BLaER1 (cell line): ENCODE data around the gene CMTM1.
"Not testable (repeated sequence)": the region's sequence is repeated elsewhere in the genome, so short reads cannot be mapped to it uniquely, and the experiment has no call there.

ENCODE experiments used
- H3K27ac ChIP-seq: shearing (Covaris generic); formaldehyde crosslinking; 2 replicates; pipeline ENCODE4 v1.8.1; 2022
- H3K27me3 ChIP-seq: shearing (Covaris generic); formaldehyde crosslinking; 2 replicates; pipeline ENCODE4 v1.8.1; 2022
- H3K36me3 ChIP-seq: shearing (Covaris generic); formaldehyde crosslinking; 2 replicates; pipeline ENCODE4 v1.8.1; 2022
- H3K4me1 ChIP-seq: shearing (Covaris generic); formaldehyde crosslinking; 2 replicates; pipeline ENCODE4 v1.8.1; 2022
- H3K4me2 ChIP-seq: shearing (Covaris generic); formaldehyde crosslinking; 2 replicates; pipeline ENCODE4 v1.8.1; 2022
- H3K4me3 ChIP-seq: shearing (Covaris generic); formaldehyde crosslinking; 2 replicates; pipeline ENCODE4 v1.8.1; 2022
- H3K9ac ChIP-seq: shearing (Covaris generic); formaldehyde crosslinking; 2 replicates; pipeline ENCODE4 v1.8.1; 2022
- H3K9me3 ChIP-seq: shearing (Covaris generic); formaldehyde crosslinking; 2 replicates; pipeline ENCODE4 v1.8.1; 2022
- H4K20me1 ChIP-seq: shearing (Covaris generic); formaldehyde crosslinking; 2 replicates; pipeline ENCODE4 v1.8.1; 2022
- Cebpa-rat ChIP-seq: shearing (Covaris generic); IDR thresholded peaks from 2 replicates; pipeline ENCODE4 v1.8.1; 2022

The CMTM1 gene

GRCh38 chr16:66587881-66588600 is 21.8 kb downstream of the CMTM1 start:
- Histone ChIP-seq H3K4me3 (peak overlapping the region; percentile 66), H4K20me1 (no peaks in the 10 kb centered on the region), H3K4me2 (peak overlapping the region; percentile 94), H3K36me3 (no peaks in the 10 kb centered on the region), H3K9me3 (no peaks in the 10 kb centered on the region), H3K4me1 (peaks cover 90% of the 10 kb centered on the region), H3K27me3 (no peaks in the 10 kb centered on the region), H3K27ac (peak overlapping the region; percentile 88), H3K9ac (peak overlapping the region; percentile 82)
- no peak for TF ChIP-seq Cebpa-rat

- H4K20me1 ChIP-seq, result no peaks in the 10 kb centered on the region
- H3K9me3 ChIP-seq, result no peaks in the 10 kb centered on the region
- peak overlapping the region; percentile 94 for H3K4me2 ChIP-seq
- no peak for TF ChIP-seq Cebpa-rat
- H3K9ac ChIP-seq, result peak overlapping the region; percentile 82
- peak overlapping the region; percentile 66 for H3K4me3 ChIP-seq
- peaks cover 82% of the 10 kb centered on the region for H3K4me1 ChIP-seq
- H3K36me3 ChIP-seq, result no peaks in the 10 kb centered on the region
- H3K27ac ChIP-seq, result peak overlapping the region; percentile 88
- no peaks in the 10 kb centered on the region for H3K27me3 ChIP-seq
These were observed 22.9 kb downstream of the CMTM1 start for GRCh38 chr16:66588981-66589713.

- Histone ChIP-seq H3K27ac (peak overlapping the region; percentile 68), H3K4me3 (peak overlapping the region; percentile 66), H3K4me2 (peak overlapping the region; percentile 94), H3K9me3 (no peaks in the 10 kb centered on the region), H3K4me1 (peaks cover 82% of the 10 kb centered on the region), H3K9ac (peak overlapping the region; percentile 67; the same call in 1 of the 2 replicates), H3K27me3 (no peaks in the 10 kb centered on the region), H3K36me3 (no peaks in the 10 kb centered on the region), H4K20me1 (no peaks in the 10 kb centered on the region)
- TF ChIP-seq Cebpa-rat, result no peak
These were observed 24.1 kb downstream of the CMTM1 start for GRCh38 chr16:66590322-66590721.

GRCh38 chr16:66591018-66591417 is 24.8 kb downstream of the CMTM1 start:
- H3K36me3 ChIP-seq, result no peaks in the 10 kb centered on the region
- no peaks in the 10 kb centered on the region for H3K27me3 ChIP-seq
- no peak overlapping the region; the same call in 1 of the 2 replicates for H3K9ac ChIP-seq
- H3K27ac ChIP-seq, result no peak overlapping the region
- H3K4me3 ChIP-seq, result no peak overlapping the region
- peaks cover 77% of the 10 kb centered on the region for H3K4me1 ChIP-seq
- TF ChIP-seq Cebpa-rat, result no peak
- H3K9me3 ChIP-seq, result no peaks in the 10 kb centered on the region
- peak overlapping the region; percentile 94; the same call in 1 of the 2 replicates for H3K4me2 ChIP-seq
- no peaks in the 10 kb centered on the region for H4K20me1 ChIP-seq

GRCh38 chr16:66592241-66592640 is 26.0 kb downstream of the CMTM1 start:
- H3K4me3 ChIP-seq, result no peak overlapping the region
- no peak for TF ChIP-seq Cebpa-rat
- H3K27ac ChIP-seq, result no peak overlapping the region
- no peak overlapping the region for H3K9ac ChIP-seq
- H3K4me2 ChIP-seq, result no peak overlapping the region
- peaks cover 65% of the 10 kb centered on the region for H3K4me1 ChIP-seq
- no peaks in the 10 kb centered on the region for H3K9me3 ChIP-seq
- H4K20me1 ChIP-seq, result no peaks in the 10 kb centered on the region
- no peaks in the 10 kb centered on the region for H3K36me3 ChIP-seq
- no peaks in the 10 kb centered on the region for H3K27me3 ChIP-seq

GRCh38 chr16:66592814-66593213 is 26.6 kb downstream of the CMTM1 start:
- Histone ChIP-seq H3K27me3 (no peaks in the 10 kb centered on the region), H4K20me1 (no peaks in the 10 kb centered on the region), H3K4me1 (peaks cover 59% of the 10 kb centered on the region), H3K4me3 (no peak overlapping the region), H3K9ac (no peak overlapping the region), H3K9me3 (no peaks in the 10 kb centered on the region), H3K27ac (no peak overlapping the region), H3K4me2 (no peak overlapping the region), H3K36me3 (no peaks in the 10 kb centered on the region)
- TF ChIP-seq Cebpa-rat, result no peak

GRCh38 chr16:66594739-66595138 is 28.5 kb downstream of the CMTM1 start:
- Histone ChIP-seq H3K9me3 (no peaks in the 10 kb centered on the region), H3K4me1 (peaks cover 40% of the 10 kb centered on the region), H3K9ac (no peak overlapping the region), H3K27me3 (no peaks in the 10 kb centered on the region), H4K20me1 (no peaks in the 10 kb centered on the region), H3K4me3 (no peak overlapping the region), H3K4me2 (peak overlapping the region; percentile 59), H3K27ac (peak overlapping the region; percentile 2; the same call in 1 of the 2 replicates), H3K36me3 (no peaks in the 10 kb centered on the region)
- TF ChIP-seq Cebpa-rat, result no peak

GRCh38 chr16:66596559-66596958 is 30.3 kb downstream of the CMTM1 start:
- H3K4me2 ChIP-seq, H3K36me3 ChIP-seq, H3K27me3 ChIP-seq, H3K27ac ChIP-seq, H3K4me3 ChIP-seq, H4K20me1 ChIP-seq, H3K9ac ChIP-seq: not testable (repeated sequence)
- peaks cover 13% of the 10 kb centered on the region for H3K9me3 ChIP-seq
- H3K4me1 ChIP-seq, result peaks cover 26% of the 10 kb centered on the region

- Histone ChIP-seq H3K4me2 (no peak overlapping the region), H3K27me3 (no peaks in the 10 kb centered on the region)
These were observed 31.0 kb downstream of the CMTM1 start for GRCh38 chr16:66596986-66597848.

More at GRCh38 chr16:66596986-66597848, 31.0 kb downstream of the CMTM1 start:
- Histone ChIP-seq H3K4me3 (no peak overlapping the region), H3K36me3 (peaks cover 5% of the 10 kb centered on the region; the same call in 1 of the 2 replicates), H3K4me1 (peaks cover 28% of the 10 kb centered on the region), H4K20me1 (no peaks in the 10 kb centered on the region), H3K9me3 (peaks cover 17% of the 10 kb centered on the region), H3K27ac (no peak overlapping the region), H3K9ac (no peak overlapping the region)
- no peak for TF ChIP-seq Cebpa-rat
